GM21825 (cell line): ENCODE results near the gene WDR88.

ENCODE experiments used
- ATAC-seq: cut with Tn5 transposase; IDR thresholded peaks from one replicate; pipeline ENCODE4 v1.9.1; 2021; ENCODE audit warnings: mild to moderate bottlenecking, moderate library complexity; ENCODE audit not compliant: unreplicated experiment

Gene WDR88

DNA sequence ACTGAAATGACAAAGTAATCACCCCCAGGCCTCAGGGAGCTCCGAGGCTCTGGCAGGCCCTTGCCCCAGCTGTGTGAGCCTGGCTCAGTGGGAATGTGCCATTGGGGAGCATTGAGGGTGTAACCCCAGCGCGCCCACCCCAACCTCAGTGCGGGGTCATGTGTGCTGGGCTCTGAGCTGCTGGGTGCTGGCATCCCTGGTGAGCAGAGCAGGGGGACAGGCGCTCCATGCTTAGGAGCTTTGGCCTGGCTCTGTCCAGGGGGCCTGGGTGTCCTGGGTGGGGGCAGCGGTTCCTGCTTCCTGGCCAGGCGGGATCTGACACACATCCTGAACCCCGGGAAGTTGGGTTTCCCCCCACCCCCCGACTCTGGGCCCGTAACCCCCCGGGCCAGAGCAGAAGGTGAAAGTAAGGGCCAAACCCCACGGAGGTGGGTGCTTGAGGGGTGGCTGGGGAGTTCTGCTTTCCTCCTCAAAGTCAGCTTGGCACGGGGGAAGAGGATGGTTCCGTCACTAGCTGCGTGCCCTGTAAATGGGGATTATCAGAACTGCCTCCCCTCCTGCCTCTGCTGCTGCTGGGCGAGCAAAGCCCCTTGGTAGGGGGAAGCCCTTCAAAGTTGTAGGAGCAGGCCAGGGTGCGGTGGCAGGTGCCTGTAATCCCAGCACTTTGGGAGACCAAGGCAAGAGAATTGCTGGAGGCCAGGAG is 63.9 kb downstream of the WDR88 start:
- ATAC-seq, result no peak

DNA sequence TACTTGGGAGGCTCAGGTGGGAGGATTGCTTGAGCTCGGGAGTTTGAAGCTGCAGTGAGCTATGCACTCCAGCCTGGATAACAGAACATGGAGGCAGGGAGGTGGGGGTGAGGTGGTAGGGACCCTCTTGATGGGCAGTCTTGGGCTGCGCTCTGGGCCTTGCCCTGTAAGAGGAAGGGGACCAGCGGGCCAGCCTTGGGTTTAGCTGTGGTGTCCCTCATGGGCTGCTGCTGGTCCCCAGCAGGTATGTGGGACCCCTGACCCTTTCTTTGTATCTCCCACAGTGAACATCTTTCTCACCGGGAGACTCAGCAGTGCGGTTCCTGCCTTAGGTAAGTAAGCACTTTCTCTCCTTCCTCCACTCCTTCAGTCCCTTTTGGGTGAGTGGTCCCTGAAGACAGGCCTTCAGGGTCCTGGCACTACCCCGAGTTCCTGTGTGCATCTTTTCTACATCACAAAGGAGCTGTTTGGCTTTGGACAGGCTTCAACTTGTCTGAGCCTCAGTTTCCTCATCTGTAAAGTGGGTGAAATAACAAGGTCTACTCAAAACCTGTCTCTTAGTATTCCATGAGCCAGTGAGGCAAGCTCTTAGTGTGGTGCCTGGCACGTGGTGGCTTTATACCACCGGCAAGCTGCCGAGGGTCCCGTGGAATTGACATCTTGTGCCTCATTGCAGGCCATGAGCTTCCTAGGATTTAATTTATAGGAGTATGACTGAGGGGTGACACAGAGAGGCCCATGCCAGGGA is 64.7 kb downstream of the WDR88 start:
- no peak for ATAC-seq

DNA sequence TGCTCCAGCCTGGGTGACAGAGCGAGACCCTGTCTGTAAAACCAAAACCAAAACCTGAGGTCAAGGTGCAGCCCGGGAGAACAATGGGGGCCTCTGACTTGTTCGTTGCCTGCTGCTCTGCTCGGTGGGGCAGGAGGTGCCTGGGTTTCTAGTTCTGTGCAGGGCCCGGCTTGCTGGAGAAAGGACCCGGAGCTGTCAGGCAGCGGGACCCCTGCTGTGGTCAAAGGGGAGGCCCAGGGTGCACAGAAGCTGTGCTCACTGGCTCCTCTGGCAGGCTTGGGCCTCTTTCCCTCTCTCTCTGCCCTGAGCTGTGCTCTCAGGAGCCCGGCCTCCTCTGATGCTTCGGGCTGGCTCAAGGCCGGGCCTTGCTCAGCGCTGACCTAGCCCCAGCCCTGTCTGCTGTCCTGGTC is 65.7 kb downstream of the WDR88 start:
- no peak for ATAC-seq

DNA sequence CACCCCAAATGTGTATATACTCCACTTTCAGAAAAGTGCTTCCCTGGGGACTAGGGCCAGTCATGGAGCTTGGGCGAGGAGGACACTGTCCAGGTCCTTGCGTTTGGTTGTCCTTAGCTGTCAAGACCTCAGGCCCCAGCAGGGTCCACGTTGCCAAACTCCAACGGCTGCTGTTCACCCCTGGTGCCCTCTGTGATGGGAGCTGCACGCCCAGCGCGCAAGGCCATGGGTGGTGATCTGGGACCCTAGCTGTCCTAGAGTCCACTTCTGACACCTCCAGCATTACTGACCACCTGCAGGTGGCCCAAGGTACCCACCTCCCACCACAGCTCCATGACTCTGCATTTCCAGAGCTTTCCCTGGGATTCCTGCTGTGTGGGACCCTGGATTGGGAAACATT is 66.3 kb downstream of the WDR88 start:
- ATAC-seq, result no peak

DNA sequence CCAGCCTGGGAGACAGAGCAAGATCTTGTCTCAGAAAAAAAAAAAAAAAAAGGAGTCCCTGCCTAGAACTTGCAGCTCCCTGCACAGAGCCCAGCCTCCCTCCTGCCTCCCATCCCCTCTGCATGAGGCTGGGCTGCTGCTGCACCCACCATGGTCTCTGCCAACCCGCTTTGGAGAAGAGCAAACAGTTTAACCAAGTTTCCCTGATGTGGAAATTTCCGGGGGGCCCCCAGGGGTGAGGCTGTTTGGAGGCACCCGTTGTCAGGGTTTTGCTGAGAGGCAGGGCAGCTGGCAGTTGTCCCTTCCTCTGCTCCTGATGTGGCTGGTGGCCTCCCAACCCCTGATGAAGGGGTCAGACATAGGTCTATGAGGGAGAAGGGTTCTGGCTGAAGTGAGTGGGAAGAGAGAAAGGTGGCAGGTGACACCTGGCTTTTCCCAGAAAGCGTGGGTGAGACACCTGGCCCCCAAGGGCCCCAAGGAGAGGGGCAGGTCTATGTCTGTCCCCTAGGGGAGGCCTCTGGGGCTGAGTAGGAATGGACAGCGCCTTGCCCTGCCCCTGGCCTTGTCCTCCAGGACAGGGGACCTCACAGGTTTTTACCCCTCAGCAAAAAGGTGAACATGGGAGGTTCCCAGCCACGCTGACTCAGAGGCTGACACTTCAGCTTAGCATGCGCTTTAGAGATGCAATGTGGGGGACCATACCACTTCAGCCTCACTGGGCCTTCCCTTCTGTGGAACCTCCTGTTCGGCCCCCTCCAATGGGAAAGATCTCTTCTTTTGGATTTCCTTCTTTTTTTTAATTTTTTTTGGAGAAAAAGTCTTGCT is 67.7 kb downstream of the WDR88 start:
- ATAC-seq, result no peak

DNA sequence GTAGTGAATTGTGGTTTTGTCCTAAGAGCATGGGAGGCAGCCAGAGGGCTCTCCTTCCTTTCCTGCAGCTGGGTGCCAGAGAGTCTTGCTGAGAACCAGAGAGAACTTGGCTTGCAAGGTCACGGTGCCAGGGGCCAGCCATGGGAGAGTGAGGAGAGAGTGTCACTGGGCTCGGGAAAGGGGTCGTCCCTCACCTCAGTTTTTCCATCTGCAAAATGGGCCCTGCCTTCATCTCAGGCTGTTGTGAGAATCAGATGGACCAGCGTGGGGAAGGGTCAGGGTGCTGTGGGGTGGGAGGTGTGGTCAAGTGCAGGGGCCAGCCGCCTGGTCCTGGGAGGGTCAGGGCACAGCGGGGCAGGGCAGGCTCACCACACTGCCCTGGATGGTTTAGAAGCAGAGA is 69.6 kb downstream of the WDR88 start:
- ATAC-seq, result no peak

DNA sequence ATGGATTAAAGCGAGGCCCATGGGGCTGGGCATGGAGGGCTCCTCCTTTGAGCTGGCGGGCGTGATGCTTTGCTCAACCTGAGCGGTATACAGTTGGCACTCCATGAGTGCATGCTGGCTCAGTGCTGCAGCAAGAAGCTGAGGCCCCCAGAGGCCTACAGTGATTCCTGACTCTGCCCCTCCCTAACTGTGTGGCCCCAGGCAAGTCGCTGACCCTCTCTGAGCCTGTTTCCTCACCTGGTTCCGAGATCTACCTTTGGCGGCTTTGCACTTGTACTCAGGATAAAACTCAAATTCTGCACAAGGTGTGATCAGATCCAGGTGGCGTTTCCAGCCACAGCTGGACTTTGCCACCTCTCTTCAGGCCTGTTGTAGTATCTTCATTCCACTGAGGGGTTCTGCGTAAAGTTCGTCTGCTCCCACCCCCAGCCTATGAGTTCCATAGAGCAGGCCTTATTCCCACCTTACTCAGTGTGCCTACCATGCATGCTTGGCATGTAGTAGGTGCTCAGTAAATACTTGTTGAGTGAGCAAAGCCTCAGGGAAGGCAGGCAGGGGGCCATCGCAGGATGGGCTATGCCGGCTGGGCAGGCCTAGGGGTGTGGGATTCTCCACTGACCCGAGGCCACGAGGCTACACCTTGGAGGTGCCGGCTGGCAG is 70.1 kb downstream of the WDR88 start:
- no peak for ATAC-seq

DNA sequence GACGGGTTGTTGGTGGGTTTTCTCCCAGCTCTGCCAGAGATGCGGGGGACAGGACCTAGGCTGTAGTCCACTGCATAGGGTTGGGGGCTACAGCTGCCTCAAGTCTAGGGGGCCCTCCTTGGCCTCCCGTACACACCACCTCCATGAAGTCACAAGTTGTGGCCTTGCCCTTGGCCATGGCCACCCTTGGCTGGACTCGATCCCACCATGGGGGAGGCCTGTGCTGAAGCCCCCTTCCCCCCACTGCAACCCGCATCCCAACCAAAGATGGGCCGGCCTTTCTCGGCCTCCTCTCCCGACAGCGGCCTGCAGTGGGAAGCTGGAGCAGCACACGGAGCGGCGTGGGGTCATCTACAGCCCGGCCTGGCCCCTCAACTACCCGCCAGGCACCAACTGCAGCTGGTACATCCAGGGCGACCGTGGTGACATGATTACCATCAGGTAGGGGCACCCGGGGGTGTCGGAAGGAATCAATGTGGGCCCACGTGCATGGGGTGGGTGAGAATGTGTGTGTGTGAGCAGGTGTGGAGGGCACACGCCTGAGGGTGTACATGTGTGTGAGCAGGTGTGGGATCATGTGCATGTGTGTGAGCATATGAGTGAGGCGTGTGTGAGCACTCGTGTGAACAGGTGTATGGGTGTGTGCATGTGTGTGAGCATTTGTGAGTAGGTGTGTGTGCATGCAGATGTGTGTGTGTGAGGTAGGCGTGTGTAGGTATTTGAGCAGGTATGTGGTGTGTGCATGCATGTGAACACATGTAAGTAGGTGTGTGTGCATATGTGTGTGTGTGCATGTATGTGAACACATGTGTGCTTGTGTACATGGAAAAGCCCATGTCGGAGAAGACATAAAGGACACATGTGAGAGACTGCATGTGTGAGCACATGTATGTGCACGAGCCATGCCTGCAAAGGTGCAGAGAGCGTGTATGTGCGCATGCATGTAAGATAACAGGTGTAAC is 70.9 kb downstream of the WDR88 start:
- no peak for ATAC-seq

DNA sequence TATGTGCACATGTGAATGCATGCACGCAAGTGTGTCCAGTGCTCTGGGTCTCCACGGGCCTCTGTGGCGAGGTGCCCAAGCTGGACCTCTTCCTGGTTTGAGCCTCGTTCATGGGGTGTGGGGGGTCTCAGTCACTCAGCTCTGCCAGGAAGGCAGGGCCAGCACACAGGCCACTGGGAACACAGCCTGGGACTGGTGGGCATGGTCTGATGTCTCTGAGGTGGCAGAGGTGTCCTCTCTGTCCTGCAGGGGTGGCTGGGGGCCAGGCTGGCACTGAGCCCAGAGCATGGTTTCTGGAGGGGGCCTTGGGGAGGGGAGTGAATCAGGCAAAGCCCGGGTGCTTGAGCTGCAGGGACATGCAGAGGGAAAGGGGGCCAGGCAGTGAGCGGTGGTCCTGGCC is 71.6 kb downstream of the WDR88 start:
- no peak for ATAC-seq

DNA sequence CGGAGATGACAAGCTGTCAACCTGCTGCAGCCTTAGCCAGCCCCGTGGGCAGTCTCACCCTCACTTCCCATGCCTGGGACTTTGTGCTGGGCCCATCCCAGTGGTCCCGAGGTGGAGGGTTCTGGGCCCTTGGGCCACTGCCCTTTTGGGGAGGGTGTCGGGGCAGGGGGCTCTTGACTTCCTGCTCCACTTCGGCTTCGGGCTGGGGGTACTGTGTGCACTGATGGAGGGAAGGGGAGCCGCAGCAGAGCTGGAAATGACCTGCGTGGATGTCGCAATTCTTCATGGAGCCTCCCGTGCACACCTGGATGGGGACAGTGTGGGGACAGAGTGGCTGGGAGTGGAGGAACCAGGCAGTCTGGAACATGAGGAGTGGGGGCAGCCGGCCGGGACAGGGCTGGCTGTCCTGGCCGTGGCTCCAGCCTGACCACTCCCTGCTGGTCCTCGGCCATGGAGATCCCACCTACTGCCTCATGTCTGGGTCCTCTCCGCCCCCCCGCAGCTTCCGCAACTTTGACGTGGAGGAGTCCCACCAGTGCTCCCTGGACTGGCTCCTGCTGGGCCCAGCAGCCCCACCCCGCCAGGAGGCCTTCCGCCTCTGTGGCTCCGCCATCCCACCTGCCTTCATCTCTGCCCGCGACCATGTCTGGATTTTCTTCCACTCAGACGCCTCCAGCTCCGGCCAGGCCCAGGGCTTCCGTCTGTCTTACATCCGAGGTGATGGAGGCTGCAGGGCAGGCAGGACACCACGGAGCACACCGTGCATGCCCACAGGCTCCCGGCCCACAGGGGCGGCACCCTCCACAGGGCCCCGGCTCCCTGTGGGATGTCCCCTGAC is 72.4 kb downstream of the WDR88 start:
- ATAC-seq, result no peak

DNA sequence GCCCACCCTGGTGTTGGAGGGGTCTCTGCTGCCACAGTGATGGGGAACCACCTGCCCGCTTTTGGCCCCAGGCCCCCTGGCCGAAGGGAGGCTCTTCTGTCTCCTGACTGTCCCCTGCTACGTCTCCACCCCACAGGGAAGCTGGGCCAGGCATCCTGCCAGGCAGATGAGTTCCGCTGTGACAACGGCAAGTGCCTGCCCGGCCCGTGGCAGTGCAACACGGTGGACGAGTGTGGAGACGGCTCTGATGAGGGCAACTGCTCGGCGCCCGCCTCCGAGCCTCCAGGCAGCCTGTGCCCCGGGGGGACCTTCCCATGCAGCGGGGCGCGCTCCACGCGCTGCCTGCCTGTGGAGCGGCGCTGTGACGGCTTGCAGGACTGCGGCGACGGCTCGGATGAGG is 73.2 kb downstream of the WDR88 start:
- no peak for ATAC-seq

DNA sequence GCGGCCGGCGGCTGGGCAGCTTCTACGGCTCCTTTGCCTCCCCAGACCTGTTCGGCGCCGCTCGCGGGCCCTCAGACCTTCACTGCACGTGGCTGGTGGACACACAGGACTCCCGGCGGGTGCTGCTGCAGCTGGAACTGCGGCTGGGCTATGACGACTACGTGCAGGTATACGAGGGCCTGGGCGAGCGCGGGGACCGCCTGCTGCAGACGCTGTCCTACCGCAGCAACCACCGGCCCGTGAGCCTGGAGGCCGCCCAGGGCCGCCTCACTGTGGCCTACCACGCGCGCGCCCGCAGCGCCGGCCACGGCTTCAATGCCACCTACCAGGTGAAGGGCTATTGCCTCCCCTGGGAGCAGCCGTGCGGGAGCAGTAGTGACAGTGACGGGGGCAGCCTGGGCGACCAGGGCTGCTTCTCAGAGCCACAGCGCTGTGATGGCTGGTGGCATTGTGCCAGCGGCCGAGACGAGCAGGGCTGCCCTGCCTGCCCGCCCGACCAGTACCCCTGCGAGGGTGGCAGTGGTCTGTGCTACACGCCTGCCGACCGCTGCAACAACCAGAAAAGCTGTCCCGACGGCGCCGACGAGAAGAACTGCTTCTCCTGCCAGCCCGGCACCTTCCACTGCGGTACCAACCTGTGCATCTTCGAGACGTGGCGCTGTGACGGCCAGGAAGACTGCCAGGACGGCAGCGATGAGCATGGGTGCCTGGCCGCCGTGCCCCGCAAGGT is 73.8 kb downstream of the WDR88 start:
- no peak for ATAC-seq

DNA sequence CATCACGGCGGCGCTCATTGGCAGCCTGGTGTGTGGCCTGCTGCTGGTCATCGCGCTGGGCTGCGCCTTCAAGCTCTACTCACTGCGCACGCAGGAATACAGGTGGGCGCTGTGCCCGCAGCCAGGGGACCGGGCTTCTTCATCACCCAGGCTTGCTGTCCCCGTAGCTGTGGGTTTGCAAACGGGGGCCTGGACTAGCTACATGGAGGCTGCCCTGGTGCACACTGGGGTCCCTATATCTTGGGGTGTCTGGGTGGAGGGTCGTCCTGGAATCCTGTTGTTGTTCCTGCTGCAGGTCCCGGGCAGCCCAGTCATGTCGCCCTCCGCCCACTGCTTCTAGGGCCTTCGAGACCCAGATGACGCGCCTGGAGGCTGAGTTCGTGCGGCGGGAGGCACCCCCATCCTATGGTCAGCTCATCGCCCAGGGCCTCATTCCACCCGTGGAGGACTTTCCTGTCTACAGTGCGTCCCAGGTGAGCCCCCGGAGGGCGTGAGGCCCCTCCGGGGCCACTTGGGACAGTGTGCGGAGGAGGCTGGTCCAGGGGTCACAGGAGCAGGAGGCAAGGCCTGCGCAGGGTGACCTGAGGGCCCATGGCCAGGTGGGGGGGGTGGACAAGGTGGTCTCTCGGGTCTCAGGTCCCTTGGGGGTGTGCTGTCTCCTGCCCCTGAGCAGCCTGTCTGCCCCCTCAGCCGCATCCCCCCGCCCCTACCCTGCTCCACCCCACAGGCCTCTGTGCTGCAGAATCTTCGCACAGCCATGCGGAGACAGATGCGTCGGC is 74.5 kb downstream of the WDR88 start:
- no peak for ATAC-seq

DNA sequence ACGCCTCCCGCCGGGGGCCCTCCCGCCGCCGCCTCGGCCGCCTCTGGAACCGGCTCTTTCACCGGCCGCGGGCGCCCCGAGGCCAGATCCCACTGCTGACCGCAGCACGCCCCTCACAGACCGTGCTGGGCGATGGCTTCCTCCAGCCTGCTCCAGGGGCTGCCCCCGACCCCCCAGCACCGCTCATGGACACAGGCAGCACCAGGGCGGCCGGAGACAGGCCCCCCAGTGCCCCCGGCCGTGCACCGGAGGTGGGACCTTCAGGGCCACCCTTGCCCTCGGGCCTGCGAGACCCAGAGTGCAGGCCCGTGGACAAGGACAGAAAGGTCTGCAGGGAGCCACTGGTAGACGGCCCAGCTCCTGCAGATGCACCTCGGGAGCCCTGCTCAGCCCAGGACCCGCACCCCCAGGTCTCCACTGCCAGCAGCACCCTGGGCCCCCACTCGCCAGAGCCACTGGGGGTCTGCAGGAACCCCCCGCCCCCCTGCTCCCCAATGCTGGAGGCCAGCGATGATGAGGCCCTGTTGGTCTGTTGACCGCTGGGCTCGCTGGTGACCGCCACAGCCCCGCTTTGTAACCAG is 75.2 kb downstream of the WDR88 start:
- no peak for ATAC-seq

DNA sequence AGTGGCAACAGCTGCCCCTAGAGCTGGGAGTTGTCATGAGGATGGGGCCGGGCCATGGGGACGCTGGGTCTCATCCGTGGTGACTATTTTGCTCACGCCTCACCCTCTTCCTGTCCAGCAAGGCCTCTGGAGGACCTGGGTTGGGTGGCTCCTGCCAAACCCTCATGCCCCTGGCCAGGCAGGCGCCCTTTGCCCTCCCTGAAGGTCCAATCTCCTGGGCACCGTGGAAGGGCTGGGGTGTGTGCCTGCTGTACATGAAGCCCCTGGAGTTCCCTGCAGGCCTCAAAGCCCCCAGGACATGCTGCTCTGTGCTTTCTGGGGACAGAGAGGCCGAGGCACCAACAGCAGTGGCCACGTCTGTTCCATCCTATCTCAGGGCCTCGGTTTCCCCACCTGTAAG is 76.0 kb downstream of the WDR88 start:
- no peak for ATAC-seq

DNA sequence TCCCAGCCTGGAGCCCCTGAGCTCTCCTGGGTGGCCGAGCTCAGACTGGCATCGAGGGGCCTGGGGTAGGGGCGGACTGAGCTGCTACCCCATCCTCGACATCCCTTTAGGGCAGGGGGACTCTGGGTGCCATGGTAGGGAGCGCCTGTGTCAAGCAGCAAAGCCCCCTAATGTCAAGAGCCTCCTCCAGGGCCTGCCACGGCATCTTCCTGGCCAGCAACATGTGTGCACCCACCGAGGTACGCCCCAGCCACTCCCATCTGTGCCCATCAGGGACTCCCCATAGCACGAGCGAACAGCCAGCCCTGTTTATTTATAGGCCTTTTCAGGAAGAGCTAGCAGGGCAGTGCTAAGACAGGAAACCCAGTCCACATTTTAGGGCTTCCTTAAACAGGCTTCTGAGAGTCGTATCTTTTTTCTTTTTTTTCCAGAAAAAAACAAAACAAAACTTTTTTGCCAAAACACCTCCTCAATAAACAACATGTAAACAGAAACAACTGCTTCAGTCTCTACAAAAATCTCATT is 76.5 kb downstream of the WDR88 start:
- no peak for ATAC-seq
